Measurements from ENCODE around the gene FAP. TPM values are rescaled to one million over a fixed set of nuclear protein-coding genes. Genes with fewer than 3 reads are reported as not detected.
A peak's percentile ranks its signal among the peaks of the same experiment; 100 is the strongest.

Gene FAP
- total RNA-seq, 2 donors from 2014 or later, result 21.3 to 37.6 TPM

DNA sequence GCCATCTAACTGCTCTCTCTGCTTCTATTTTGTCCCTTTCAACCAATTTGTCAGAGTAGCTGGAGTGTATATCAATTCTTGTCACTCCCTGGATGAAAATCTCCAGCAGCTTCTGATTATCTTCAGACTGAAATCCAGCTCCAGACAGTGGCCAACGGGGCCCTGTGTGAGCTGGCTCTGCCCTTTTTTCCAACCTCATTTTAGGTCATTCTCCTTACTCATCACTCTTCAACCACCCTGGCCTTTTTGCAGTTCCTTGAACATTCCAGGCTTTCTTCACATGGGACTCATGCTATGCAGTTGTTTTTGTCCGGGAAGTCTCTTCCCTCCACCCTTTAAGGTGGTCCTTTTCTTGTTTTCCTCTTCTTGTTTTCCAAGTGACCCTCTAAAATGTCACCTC, 15.4 kb upstream of the FAP start:
- DNase-seq (ENCODE audit: low spot score), result no peak
- no peaks in the 10 kb centered on the region for H3K27me3 ChIP-seq (replicated peaks; ENCODE audit: insufficient read depth)
- ATAC-seq (ENCODE audit: insufficient number of reproducible peaks, low FRiP score, low read depth), result no peak
- H3K36me3 ChIP-seq, result no peaks in the 10 kb centered on the region
- TF ChIP-seq CTCF (IDR thresholded peaks at IDR 0.05), result no peak
- H3K4me3 ChIP-seq, result no peak overlapping the region
- H3K4me1 ChIP-seq (ENCODE audit: control insufficient read depth in 1 of 2, low read depth in 2 of 2), result peaks cover 14 to 23% of the 10 kb centered on the region in 2 donors
- H3K9me3 ChIP-seq, result no peaks in the 10 kb centered on the region
- no peak overlapping the region for H3K27ac ChIP-seq

DNA sequence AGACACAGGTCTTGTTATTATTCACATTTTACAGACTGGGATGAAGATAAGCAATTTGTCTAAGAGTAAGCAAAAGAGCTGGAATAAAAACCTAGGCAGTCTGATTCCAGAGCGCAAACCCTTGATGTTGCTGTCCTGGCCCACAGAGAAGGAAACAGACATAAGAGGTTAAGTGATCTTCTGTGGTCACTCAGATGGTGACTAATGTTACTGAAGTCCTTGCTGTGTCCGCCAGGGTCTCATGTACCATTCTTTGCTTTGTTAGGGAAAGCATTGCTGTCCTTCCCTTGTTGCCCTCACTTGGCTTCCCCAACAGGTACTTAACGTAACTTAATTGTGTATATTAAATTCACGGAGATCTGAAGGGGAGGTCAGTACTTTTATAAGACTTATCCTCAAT, 14.9 kb upstream of the FAP start:
- Histone ChIP-seq H3K4me3 (no peak overlapping the region), H3K27me3 (replicated peaks; ENCODE audit: insufficient read depth) (no peaks in the 10 kb centered on the region), H3K27ac (no peak overlapping the region), H3K36me3 (no peaks in the 10 kb centered on the region), H3K9me3 (no peaks in the 10 kb centered on the region), H3K4me1 (ENCODE audit: control insufficient read depth in 1 of 2, low read depth in 2 of 2) (peaks cover 14 to 23% of the 10 kb centered on the region in 2 donors)
- no peak for ATAC-seq (ENCODE audit: insufficient number of reproducible peaks, low FRiP score, low read depth)
- no peak for TF ChIP-seq CTCF (IDR thresholded peaks at IDR 0.05)
- no peak for DNase-seq (ENCODE audit: low spot score)

- no peak overlapping the region for H3K27ac ChIP-seq
- ATAC-seq (ENCODE audit: insufficient number of reproducible peaks, low FRiP score, low read depth), result no peak
- no peak for TF ChIP-seq CTCF (IDR thresholded peaks at IDR 0.05)
These were observed 14.2 kb upstream of the FAP start for GRCh38 chr2:162257425-162257824.

GRCh38 chr2:162256591-162256991, 13.3 kb upstream of the FAP start:
- no peak for TF ChIP-seq CTCF (IDR thresholded peaks at IDR 0.05)
- no peak for ATAC-seq (ENCODE audit: insufficient number of reproducible peaks, low FRiP score, low read depth)

More at GRCh38 chr2:162257425-162257824, 14.2 kb upstream of the FAP start:
- H3K9me3 ChIP-seq, result no peaks in the 10 kb centered on the region
- no peaks in the 10 kb centered on the region for H3K27me3 ChIP-seq (replicated peaks; ENCODE audit: insufficient read depth)
- H3K4me1 ChIP-seq (ENCODE audit: control insufficient read depth in 1 of 2, low read depth in 2 of 2), result peaks cover 14 to 23% of the 10 kb centered on the region in 2 donors
- no peak for DNase-seq (ENCODE audit: low spot score)
- H3K36me3 ChIP-seq, result no peaks in the 10 kb centered on the region
- no peak overlapping the region for H3K4me3 ChIP-seq

GRCh38 chr2:162254236-162254871, 11.1 kb upstream of the FAP start:
- Histone ChIP-seq H3K36me3 (no peaks in the 10 kb centered on the region), H3K4me3 (no peak overlapping the region), H3K27me3 (replicated peaks; ENCODE audit: insufficient read depth) (no peaks in the 10 kb centered on the region), H3K4me1 (ENCODE audit: control insufficient read depth in 1 of 2, low read depth in 2 of 2) (peaks cover 0 to 14% of the 10 kb centered on the region in 2 donors), H3K27ac (no peak overlapping the region), H3K9me3 (no peaks in the 10 kb centered on the region)
- no peak for ATAC-seq (ENCODE audit: insufficient number of reproducible peaks, low FRiP score, low read depth)
- TF ChIP-seq CTCF (IDR thresholded peaks at IDR 0.05), result no peak
- DNase-seq (ENCODE audit: low spot score), result no peak

More at GRCh38 chr2:162256591-162256991, 13.3 kb upstream of the FAP start:
- Histone ChIP-seq H3K4me1 (ENCODE audit: control insufficient read depth in 1 of 2, low read depth in 2 of 2) (peaks cover 10 to 24% of the 10 kb centered on the region in 2 donors), H3K36me3 (no peaks in the 10 kb centered on the region), H3K4me3 (no peak overlapping the region), H3K27ac (peak overlapping the region in 1 of 2 donors; percentile 7), H3K27me3 (replicated peaks; ENCODE audit: insufficient read depth) (no peaks in the 10 kb centered on the region), H3K9me3 (no peaks in the 10 kb centered on the region)
- no peak for DNase-seq (ENCODE audit: low spot score)
